Thoracic aorta (tissue), 2 donors: ENCODE data around the gene MLYCD. TPM values are rescaled to one million over a fixed set of nuclear protein-coding genes. Genes with fewer than 3 reads are reported as not detected.

ENCODE experiments used
- ATAC-seq: fragments of 150-250 bp; one replicate; pipeline ENCODE4 v1.8.0; 2017; ENCODE audit warnings: low read depth; ENCODE audit not compliant: insufficient number of reproducible peaks, low FRiP score
- DNase-seq: peaks from one replicate; pipeline ENCODE4 v3.0.0-alpha.2; 2020; ENCODE audit warnings: low spot score
- H3K27ac ChIP-seq, 2 donors: fragments of 200-600 bp; sonication (generic); 1 replicate in 1 of 2; 2 replicates in 1 of 2; pipeline ENCODE4 v1.5.1; 2016; ENCODE audit warnings: mild to moderate bottlenecking in 2 of 2, moderate library complexity in 2 of 2
- H3K27me3 ChIP-seq: fragments of 200-600 bp; sonication (generic); replicated peaks from 2 replicates; pipeline ENCODE4 v1.6.0; 2016; ENCODE audit warnings: mild to moderate bottlenecking; ENCODE audit not compliant: insufficient read depth
- H3K36me3 ChIP-seq: fragments of 200-600 bp; sonication (generic); one replicate; pipeline ENCODE4 v1.5.1; 2016
- H3K4me1 ChIP-seq, 2 donors: fragments of 200-600 bp; sonication (generic); 1 replicate in 1 of 2; 2 replicates in 1 of 2; pipeline versions ENCODE4 v1.5.1 to v1.6.0; 2016; ENCODE audit warnings: low read depth in 2 of 2, mild to moderate bottlenecking in 1 of 2; ENCODE audit not compliant: control insufficient read depth in 1 of 2
- H3K4me3 ChIP-seq: fragments of 200-600 bp; sonication (generic); 2 replicates; pipeline ENCODE4 v1.5.1; 2016; ENCODE audit warnings: mild to moderate bottlenecking
- H3K9me3 ChIP-seq: fragments of 200-600 bp; sonication (generic); 2 replicates; pipeline ENCODE4 v1.5.1; 2016
- total RNA-seq, 2 donors: library from RNA; depleted of rRNA; stranded (reverse); fragments of >200 nt; gene quantifications; one replicate each; pipeline versions ENCODE4 v1.1.0 to v1.2.3, GENCODE V29; 2016
- TF ChIP-seq, protein P1 (sequence below): fragments of 200-600 bp; sonication (generic); IDR thresholded peaks from one replicate; pipeline ENCODE4 v1.5.1; 2019; ENCODE audit warnings: antibody characterized with exemption

Gene MLYCD
- total RNA-seq, 2 donors from 2014 or later = 14.1 to 23.6 TPM

- Histone ChIP-seq H3K27me3 (no peaks in the 10 kb centered on the region), H3K27ac (no peak overlapping the region), H3K4me1 (peaks cover 0 to 7% of the 10 kb centered on the region in 2 donors), H3K36me3 (no peaks in the 10 kb centered on the region), H3K4me3 (no peak overlapping the region), H3K9me3 (no peaks in the 10 kb centered on the region)
- TF ChIP-seq, protein P1, sequence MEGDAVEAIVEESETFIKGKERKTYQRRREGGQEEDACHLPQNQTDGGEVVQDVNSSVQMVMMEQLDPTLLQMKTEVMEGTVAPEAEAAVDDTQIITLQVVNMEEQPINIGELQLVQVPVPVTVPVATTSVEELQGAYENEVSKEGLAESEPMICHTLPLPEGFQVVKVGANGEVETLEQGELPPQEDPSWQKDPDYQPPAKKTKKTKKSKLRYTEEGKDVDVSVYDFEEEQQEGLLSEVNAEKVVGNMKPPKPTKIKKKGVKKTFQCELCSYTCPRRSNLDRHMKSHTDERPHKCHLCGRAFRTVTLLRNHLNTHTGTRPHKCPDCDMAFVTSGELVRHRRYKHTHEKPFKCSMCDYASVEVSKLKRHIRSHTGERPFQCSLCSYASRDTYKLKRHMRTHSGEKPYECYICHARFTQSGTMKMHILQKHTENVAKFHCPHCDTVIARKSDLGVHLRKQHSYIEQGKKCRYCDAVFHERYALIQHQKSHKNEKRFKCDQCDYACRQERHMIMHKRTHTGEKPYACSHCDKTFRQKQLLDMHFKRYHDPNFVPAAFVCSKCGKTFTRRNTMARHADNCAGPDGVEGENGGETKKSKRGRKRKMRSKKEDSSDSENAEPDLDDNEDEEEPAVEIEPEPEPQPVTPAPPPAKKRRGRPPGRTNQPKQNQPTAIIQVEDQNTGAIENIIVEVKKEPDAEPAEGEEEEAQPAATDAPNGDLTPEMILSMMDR = no peak
- ATAC-seq (no peak), DNase-seq (no peak)
Measured at GRCh38 chr16:83971165-83972130, 72.5 kb downstream of the MLYCD start.

- DNase-seq (no peak), ATAC-seq (no peak)
- TF ChIP-seq, protein P1 = no peak
- H3K4me3 ChIP-seq = no peak overlapping the region
- no peaks in the 10 kb centered on the region for H3K9me3 ChIP-seq
- no peaks in the 10 kb centered on the region for H3K36me3 ChIP-seq
- H3K27me3 ChIP-seq = no peaks in the 10 kb centered on the region
- H3K27ac ChIP-seq = no peak overlapping the region
- peaks cover 0 to 7% of the 10 kb centered on the region in 2 donors for H3K4me1 ChIP-seq
Measured at GRCh38 chr16:83972256-83973008, 73.5 kb downstream of the MLYCD start.

DNA sequence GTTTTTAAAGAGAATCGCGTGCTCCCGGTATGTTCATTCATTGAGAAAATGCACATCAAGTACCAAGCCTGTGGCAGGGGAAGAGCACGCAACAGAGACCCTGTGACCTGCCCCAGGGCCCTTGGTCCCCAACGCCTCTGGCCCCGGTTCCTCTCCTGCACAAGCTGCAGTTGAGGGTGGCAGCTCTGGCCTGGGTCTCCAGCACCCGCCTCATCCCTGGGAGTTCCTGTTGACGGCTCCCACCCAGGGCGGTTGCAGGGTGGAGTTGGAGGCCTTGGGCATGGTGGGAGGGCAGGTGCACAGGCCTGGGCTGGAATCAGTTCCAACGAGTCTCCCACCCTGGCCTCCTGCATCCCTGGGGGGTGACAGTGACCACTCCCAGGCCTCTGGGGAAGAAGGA lies 74.2 kb downstream of the MLYCD start:
- DNase-seq (no peak), ATAC-seq (no peak)
- no peak overlapping the region for H3K4me3 ChIP-seq
- no peaks in the 10 kb centered on the region for H3K27me3 ChIP-seq
- peaks cover 0 to 5% of the 10 kb centered on the region in 2 donors for H3K4me1 ChIP-seq
- H3K27ac ChIP-seq = no peak overlapping the region
- H3K9me3 ChIP-seq = no peaks in the 10 kb centered on the region
- no peaks in the 10 kb centered on the region for H3K36me3 ChIP-seq
- TF ChIP-seq, protein P1 = no peak

GRCh38 chr16:83973581-83974385 lies 74.9 kb downstream of the MLYCD start:
- Histone ChIP-seq H3K27ac (no peak overlapping the region), H3K4me1 (peaks cover 0 to 2% of the 10 kb centered on the region in 2 donors), H3K4me3 (no peak overlapping the region), H3K27me3 (no peaks in the 10 kb centered on the region), H3K36me3 (no peaks in the 10 kb centered on the region), H3K9me3 (no peaks in the 10 kb centered on the region)
- DNase-seq (no peak), ATAC-seq (no peak)
- TF ChIP-seq, protein P1 = no peak
